Rectal smooth muscle tissue (tissue), 1 donor: ENCODE results near the gene SVEP1.
"Not testable (repeated sequence)": the region's sequence is repeated elsewhere in the genome, so short reads cannot be mapped to it uniquely, and the experiment has no call there.

Source experiments
- H3K27ac ChIP-seq: one replicate; pipeline ENCODE4 v1.7.0; 2013; ENCODE audit warnings: low read depth, low read length, inconsistent platforms
- H3K27me3 ChIP-seq: one replicate; pipeline ENCODE4 v1.7.0; 2013; ENCODE audit warnings: low read length; ENCODE audit not compliant: control insufficient read depth, insufficient read depth
- H3K36me3 ChIP-seq: one replicate; pipeline ENCODE4 v1.7.0; 2013; ENCODE audit warnings: low read length; ENCODE audit not compliant: control insufficient read depth, insufficient read depth
- H3K4me1 ChIP-seq: one replicate; pipeline ENCODE4 v1.7.0; 2013; ENCODE audit warnings: low read length; ENCODE audit not compliant: control insufficient read depth, insufficient read depth
- H3K4me3 ChIP-seq: one replicate; pipeline ENCODE4 v1.7.0; 2013; ENCODE audit warnings: low read length
- H3K9ac ChIP-seq: one replicate; pipeline ENCODE4 v1.7.0; 2013; ENCODE audit warnings: low read length

SVEP1 gene

DNA sequence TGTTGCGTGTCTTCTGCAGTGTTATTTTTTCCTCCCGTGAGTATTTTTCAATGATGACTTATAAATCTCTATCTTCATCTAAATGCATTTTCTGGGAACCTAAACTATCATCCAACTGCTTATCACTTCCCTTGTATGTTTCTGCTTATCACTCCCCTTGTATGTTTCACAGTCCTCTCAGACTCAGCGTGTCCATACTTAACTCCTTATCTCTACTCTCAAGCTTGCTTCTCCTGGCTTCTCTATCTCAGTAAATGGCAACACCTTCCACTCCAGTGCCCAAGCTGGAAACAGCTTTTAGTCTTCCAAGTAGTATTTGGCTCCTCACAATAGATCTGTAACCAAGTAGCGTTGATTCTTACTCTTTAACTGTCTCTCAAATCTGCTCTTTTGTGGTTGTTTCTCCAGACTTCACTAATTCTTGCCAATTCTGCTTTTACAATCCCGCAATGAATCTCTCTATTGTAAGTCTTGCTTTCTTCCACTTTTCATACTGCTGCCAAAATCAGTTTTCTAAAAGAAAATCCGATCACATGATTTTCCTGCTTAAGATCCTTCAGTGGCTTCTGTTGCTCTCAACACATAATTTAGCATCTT is 208.0 kb downstream of the SVEP1 start:
- H3K27me3 ChIP-seq = no peaks in the 10 kb centered on the region
- H3K27ac ChIP-seq = peak overlapping the region; percentile 19
- H3K4me1 ChIP-seq = no peaks in the 10 kb centered on the region
- no peak overlapping the region for H3K4me3 ChIP-seq
- no peaks in the 10 kb centered on the region for H3K36me3 ChIP-seq
- H3K9ac ChIP-seq = no peak overlapping the region

DNA sequence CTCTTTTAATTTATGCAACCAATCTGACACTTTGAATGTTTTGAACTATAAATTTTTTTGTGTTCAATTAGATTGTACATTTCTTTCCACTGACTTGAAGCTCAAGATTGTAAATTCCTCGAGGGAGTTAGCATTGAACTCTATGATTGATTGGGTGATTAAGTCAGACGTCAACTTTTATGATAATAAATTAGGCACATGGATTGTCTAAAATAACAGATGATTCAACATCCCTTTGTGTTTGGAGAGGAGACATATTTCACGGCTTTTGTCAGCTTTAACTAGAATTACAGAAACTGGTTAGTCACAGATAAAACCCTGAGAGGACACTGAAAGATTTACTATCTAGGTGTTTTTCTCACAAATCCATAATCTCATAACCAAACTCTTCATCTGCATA is 209.2 kb downstream of the SVEP1 start:
- no peak overlapping the region for H3K27ac ChIP-seq
- no peak overlapping the region for H3K9ac ChIP-seq
- H3K4me1 ChIP-seq = no peaks in the 10 kb centered on the region
- no peaks in the 10 kb centered on the region for H3K27me3 ChIP-seq
- no peaks in the 10 kb centered on the region for H3K36me3 ChIP-seq
- H3K4me3 ChIP-seq = no peak overlapping the region

DNA sequence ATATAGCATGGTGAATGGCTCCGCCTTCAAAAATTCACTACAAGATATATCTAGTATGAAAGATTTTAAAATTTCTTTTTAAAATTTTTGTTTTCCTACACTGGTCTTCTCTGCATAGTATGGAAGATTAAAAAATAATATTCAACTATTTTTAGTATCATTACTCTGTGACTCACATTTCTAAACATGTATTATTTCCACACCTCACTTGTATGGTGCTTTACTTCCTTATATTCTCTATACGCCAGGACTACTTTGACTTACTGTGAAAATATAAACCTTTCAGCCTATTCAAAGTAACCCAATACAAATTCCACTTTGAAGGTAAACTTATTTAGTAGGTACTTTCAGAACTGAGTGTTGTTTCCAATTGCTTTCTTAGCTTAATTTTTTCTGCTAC is 215.1 kb downstream of the SVEP1 start:
- no peaks in the 10 kb centered on the region for H3K36me3 ChIP-seq
- no peak overlapping the region for H3K9ac ChIP-seq
- H3K4me1 ChIP-seq = no peaks in the 10 kb centered on the region
- H3K4me3 ChIP-seq = no peak overlapping the region
- no peaks in the 10 kb centered on the region for H3K27me3 ChIP-seq
- no peak overlapping the region for H3K27ac ChIP-seq

DNA sequence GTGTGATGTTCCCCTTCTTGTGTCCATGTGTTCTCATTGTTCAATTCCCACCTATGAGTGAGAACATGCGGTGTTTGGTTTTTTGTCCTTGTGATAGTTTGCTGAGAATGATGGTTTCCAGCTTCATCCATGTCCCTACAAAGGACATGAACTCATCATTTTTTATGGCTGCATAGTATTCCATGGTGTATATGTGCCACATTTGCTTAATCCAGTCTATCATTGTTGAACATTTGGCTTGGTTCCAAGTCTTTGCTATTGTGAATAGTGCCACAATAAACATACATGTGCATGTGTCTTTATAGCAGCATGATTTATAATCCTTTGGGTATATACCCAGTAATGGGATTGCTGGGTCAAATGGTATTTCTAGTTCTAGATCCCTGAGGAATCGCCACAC is 220.5 kb downstream of the SVEP1 start:
- not testable (repeated sequence) for H3K9ac ChIP-seq, H3K4me3 ChIP-seq, H3K27ac ChIP-seq, H3K36me3 ChIP-seq, H3K27me3 ChIP-seq, H3K4me1 ChIP-seq

DNA sequence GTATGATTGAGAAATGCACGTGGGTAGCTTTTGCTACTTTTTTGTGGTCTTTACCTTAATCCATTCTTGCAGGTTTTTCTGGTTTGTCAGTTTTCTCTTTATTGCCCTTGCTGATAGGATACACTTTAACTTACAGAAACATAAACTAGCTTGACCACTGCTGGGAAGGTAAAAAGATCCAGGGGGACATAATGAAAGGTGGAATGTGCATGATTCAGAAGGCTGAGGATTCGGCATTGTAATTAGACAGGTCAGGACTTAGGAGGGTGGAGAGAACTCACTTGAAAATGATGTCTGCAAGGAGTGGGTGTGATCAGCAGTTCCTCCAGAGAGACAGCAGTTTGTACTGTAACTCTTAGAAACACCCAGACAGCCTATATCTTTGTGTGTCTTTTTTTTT is 222.0 kb downstream of the SVEP1 start:
- H3K27ac ChIP-seq = no peak overlapping the region
- H3K27me3 ChIP-seq = no peaks in the 10 kb centered on the region
- H3K9ac ChIP-seq = no peak overlapping the region
- H3K36me3 ChIP-seq = no peaks in the 10 kb centered on the region
- no peaks in the 10 kb centered on the region for H3K4me1 ChIP-seq
- no peak overlapping the region for H3K4me3 ChIP-seq

DNA sequence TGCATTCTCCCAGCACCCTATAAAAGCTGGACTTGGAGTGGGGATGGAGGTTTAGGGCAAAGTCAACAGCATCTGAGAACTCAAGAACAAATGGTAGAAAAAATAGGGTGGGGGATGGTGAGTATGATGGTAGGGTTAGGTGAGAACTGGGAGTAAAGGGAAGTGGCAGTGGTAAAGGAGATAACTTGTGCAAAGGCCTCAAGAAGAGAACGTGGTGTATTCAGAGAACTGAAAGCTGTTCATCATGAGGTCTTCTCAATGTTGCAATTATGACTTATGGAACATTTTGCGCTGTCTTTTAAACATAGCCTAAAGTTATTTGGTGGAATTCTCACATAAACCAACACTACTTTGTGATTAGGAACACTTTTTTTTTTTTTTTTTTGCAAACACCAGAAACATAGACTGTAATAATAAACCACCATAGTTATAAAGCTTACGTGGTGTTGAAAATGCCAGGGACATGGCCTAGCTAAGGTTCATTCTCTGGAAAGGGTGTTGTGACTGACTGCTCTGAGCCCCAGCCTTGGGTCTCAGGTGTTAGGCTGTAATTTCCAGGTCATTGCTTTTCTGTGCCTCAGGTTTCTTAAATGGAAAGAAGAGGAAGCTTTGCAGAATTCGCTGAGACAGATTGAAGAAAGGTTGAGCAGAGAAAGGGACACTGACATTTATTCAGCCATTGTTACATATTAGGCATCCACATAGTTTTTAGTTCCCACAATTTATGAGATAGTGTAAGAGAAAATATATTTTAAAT is 222.7 kb downstream of the SVEP1 start:
- no peaks in the 10 kb centered on the region for H3K4me1 ChIP-seq
- no peak overlapping the region for H3K9ac ChIP-seq
- no peaks in the 10 kb centered on the region for H3K27me3 ChIP-seq
- H3K27ac ChIP-seq = no peak overlapping the region
- no peaks in the 10 kb centered on the region for H3K36me3 ChIP-seq
- H3K4me3 ChIP-seq = no peak overlapping the region

DNA sequence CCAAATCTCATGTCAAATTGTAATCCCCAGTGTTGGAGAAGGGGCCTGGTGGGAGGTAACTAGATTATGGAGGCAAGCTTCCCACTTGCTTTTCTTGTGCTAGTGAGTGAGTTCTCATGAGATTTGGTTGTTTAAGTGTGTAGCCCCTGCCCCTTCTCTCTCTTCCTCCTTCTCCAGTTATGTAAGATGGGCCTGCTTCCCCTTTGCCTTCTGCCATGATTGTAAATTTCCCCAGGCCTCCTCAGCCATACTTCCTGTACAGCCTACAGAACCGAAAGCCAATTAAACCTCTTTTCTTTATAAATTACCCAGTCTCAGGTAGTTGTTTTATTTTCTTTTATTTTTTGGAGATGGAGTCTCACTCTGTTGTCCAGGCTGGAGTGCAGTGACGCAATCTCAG is 223.6 kb downstream of the SVEP1 start:
- no peak overlapping the region for H3K9ac ChIP-seq
- no peaks in the 10 kb centered on the region for H3K4me1 ChIP-seq
- no peak overlapping the region for H3K4me3 ChIP-seq
- H3K36me3 ChIP-seq = no peaks in the 10 kb centered on the region
- no peaks in the 10 kb centered on the region for H3K27me3 ChIP-seq
- H3K27ac ChIP-seq = no peak overlapping the region

DNA sequence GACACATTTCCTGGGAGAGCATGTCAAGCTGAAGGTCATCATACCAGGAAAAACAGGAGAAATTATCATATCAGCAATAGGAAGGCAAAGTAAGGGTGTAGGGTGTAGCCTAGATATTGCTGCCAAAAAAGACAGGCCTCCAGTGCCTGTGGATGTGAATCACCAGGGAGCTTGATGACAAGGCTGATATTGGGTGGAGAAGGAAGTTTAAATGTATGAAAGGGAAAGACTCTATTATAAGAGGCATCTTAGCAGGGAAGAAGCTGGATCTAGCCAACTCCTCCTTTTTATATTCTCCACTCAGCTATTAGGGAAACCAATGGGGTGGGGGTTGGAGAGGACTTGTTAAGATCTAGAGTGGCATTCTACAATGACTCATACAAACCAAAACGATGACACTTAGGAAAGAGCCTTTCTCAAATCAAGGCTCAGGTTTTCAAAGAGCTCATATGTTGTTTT is 228.5 kb downstream of the SVEP1 start:
- no peaks in the 10 kb centered on the region for H3K36me3 ChIP-seq
- H3K4me1 ChIP-seq = no peaks in the 10 kb centered on the region
- no peak overlapping the region for H3K9ac ChIP-seq
- no peak overlapping the region for H3K4me3 ChIP-seq
- no peak overlapping the region for H3K27ac ChIP-seq
- no peaks in the 10 kb centered on the region for H3K27me3 ChIP-seq

DNA sequence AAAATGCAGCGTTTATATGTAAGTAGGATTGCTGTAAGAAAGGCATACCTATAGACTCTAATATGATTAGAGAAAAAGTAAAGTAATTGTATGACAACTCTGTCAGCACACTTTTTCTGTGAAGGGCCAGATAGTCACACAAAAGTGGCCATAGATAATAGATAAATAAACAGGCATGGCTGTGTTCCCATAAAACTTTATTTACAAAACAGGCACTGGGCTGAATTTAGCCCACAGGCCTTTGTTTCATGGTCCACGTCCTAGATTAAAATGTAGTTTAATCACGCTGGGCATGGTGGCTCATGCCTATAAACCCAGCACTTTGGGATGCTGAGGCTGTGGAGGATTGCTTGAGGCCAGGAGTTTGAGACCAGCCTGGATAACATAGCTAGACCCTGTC is 233.2 kb downstream of the SVEP1 start:
- H3K4me3 ChIP-seq = no peak overlapping the region
- H3K4me1 ChIP-seq = no peaks in the 10 kb centered on the region
- H3K9ac ChIP-seq = no peak overlapping the region
- no peaks in the 10 kb centered on the region for H3K27me3 ChIP-seq
- no peak overlapping the region for H3K27ac ChIP-seq
- H3K36me3 ChIP-seq = no peaks in the 10 kb centered on the region

DNA sequence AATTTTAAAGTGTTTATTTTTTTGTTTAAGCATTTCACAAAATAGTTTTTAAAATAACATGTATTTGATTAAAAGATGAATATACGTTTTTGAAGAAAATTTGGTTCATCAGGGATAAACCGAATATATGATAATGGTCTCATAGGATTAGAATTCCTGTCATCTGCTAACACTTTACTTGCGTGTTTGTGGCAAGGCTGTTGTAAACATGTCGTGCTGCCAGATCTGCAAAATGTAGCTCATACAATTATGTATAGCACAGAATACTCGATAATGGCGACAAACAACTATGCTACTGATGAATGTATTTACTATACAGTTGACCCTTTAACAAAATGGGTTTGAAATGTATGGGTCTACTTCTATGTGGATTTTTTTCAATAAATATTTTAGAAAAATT is 234.7 kb downstream of the SVEP1 start:
- no peaks in the 10 kb centered on the region for H3K27me3 ChIP-seq
- H3K27ac ChIP-seq = no peak overlapping the region
- no peak overlapping the region for H3K9ac ChIP-seq
- H3K4me3 ChIP-seq = no peak overlapping the region
- H3K36me3 ChIP-seq = no peaks in the 10 kb centered on the region
- no peaks in the 10 kb centered on the region for H3K4me1 ChIP-seq

DNA sequence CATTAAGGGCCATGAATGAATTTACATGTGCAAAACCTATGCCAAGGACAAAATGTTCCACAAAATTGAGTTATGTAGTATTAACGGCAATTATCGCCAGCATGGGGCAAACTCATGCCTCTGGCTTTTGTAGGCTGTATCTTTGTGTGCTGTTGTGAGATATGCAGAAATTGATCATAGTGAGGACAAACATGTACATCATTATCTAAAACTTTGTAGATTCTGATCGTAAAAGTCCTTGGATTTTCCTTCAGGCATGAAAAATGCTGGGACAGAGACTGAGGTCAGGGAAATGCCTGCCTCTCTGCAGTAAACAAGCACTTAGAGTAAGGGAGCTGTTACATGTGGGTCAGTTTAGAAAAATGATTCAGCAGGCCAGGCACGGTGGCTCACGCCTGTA is 236.0 kb downstream of the SVEP1 start:
- no peaks in the 10 kb centered on the region for H3K27me3 ChIP-seq

DNA sequence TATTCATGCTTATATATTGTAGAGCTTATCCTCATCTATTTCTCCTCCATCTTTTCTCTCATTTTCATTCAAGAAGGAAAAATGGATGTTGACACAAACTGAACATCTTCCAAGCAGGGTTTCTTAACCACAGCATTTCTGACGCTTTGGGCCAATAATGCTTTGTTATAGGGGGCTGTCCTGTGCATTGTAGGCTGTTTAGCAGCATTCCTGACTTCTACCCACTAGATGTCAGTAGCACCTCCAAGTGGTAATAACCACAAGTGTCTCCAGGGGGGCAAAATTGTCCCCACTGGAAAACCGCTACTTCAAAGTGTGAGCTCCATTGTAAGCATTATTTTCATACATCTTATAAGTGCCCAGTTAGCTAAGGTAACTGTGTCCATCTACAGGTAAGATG is 239.2 kb downstream of the SVEP1 start:
- peaks cover 3% of the 10 kb centered on the region for H3K4me1 ChIP-seq
- H3K36me3 ChIP-seq = no peaks in the 10 kb centered on the region
- no peak overlapping the region for H3K9ac ChIP-seq
- no peaks in the 10 kb centered on the region for H3K27me3 ChIP-seq
- H3K4me3 ChIP-seq = no peak overlapping the region
- H3K27ac ChIP-seq = no peak overlapping the region

More for the DNA sequence above, 236.0 kb downstream of the SVEP1 start:
- no peak overlapping the region for H3K4me3 ChIP-seq
- no peak overlapping the region for H3K9ac ChIP-seq
- no peaks in the 10 kb centered on the region for H3K4me1 ChIP-seq
- H3K27ac ChIP-seq = no peak overlapping the region
- no peaks in the 10 kb centered on the region for H3K36me3 ChIP-seq

DNA sequence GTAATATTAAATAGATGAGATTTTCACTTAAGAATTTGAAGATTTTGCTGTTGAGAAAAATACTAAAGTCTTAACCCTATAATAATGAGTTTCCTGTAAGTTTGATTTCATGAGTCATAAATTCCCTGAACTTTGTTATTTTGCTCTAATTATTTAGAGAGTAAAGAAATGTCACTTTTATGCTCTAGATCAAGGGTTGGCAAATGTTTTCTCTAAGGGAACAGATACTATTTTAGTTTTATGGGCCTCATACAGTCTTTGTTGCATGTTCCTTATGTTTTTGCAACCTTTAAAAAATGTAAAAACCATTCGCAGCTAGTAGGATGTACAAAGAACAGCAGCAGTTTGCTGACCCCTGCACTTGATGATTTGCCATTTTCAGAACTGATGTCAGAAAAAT is 241.4 kb downstream of the SVEP1 start:
- H3K4me3 ChIP-seq = no peak overlapping the region
- H3K27me3 ChIP-seq = no peaks in the 10 kb centered on the region
- H3K36me3 ChIP-seq = no peaks in the 10 kb centered on the region
- peaks cover 3% of the 10 kb centered on the region for H3K4me1 ChIP-seq
- no peak overlapping the region for H3K9ac ChIP-seq
- no peak overlapping the region for H3K27ac ChIP-seq
